ENCODE results near the gene CHST3. TPM values are rescaled to one million over a fixed set of nuclear protein-coding genes. Genes with fewer than 3 reads are reported as not detected.

CHST3 gene
- total RNA-seq, result 10 to 100 TPM; 15.8 to 23.6 TPM

GRCh38 chr10:71964098-71964742 lies at the start of gene CHST3:
TSS of gene CHST3 (plus strand) at chr10:71964395. CDS start at chr10:72005843, 41,448 bp downstream.

Other genes starting within 250 kb of the CHST3 start
- not detected for gene C10orf105, start 244.6 kb upstream of the CHST3 start, total RNA-seq
- under 1 TPM in 1 of 2 donors, not detected in 1; 0.69 TPM for gene VSIR, start 190.9 kb upstream of the CHST3 start, total RNA-seq
- 1,000 to 10,000 TPM; 1,391 to 1,603 TPM for gene PSAP, start 113.1 kb upstream of the CHST3 start, total RNA-seq
- gene SPOCK2, start 124.2 kb downstream of the CHST3 start, total RNA-seq, result under 1 TPM; under 0.01 to 0.33 TPM